ENCODE measurements around the gene NPM1.
A peak's percentile ranks its signal among the peaks of the same experiment; 100 is the strongest.
"Not testable (repeated sequence)": the region's sequence is repeated elsewhere in the genome, so short reads cannot be mapped to it uniquely, and the experiment has no call there.

NPM1 gene

DNA sequence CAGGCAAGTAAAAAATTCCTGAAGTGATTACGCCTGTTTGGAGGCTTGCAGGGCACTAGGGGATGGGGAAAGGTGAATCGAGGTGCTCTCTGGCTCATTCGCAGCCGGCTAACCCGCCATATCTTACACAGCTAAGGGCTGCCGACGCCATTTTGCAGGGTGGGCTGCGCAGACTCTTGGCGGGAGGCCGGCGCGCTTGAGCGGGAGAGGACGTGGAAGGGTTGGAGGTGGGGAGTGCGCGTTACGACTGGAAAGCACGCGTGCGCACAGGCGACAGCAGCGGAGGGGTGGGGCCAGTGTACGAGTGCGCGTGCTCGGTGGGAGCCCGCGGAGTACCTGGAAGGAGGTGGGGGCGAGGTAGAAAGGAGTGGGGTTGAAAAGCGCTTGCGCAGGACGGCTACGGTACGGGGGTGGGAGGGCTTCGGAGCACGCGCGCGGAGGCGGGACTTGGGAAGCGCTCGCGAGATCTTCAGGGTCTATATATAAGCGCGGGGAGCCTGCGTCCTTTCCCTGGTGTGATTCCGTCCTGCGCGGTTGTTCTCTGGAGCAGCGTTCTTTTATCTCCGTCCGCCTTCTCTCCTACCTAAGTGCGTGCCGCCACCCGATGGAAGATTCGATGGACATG, at the start of gene NPM1:
Gene NPM1, plus strand, starts transcription at position 505 of the 625 bp plus-strand sequence. Its CDS starts 100 bp downstream, at position 605.
- H3K4me1 Mint-ChIP-seq: peaks cover 67% of the 10 kb centered on the region
- peak within 1 kb of the TSS; percentile 90 to 97 for H3K4me3 Mint-ChIP-seq
- ATAC-seq: peak; percentile 84

DNA sequence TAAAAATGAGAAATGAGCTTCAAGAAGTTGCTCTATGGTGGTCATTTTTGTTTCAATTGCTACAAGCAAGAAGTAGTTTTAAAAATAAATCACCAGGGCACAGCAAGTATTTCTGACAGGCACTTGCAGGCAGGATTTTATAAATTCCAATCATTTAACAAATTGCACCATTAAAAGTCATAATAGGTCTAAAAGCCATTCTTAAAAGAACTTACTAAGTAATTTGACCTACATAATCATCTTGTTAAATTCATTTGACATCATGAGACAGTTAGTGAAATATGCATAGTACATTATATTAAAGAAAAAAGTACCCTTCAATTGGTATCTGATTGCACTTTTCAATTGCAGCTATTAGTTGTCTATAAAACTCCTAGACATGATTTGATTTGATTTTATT, 47.6 kb upstream of the NPM1 start:
- Mint-ChIP-seq H3K27me3 (peaks cover 41% of the 10 kb centered on the region), H3K27ac (no peak overlapping the region), H3K4me1 (peaks cover 9% of the 10 kb centered on the region), H3K4me3 (no peak overlapping the region), H3K9me3 (no peaks in the 10 kb centered on the region)
- no peak for DNase-seq
- ATAC-seq: no peak

More for the DNA sequence above, at the start of gene NPM1:
- H3K27me3 Mint-ChIP-seq: no peaks in the 10 kb centered on the region
- H3K27ac Mint-ChIP-seq: peak within 1 kb of the TSS; percentile 100
- peak; percentile 98 to 99 for DNase-seq
- no peaks in the 10 kb centered on the region for H3K9me3 Mint-ChIP-seq

DNA sequence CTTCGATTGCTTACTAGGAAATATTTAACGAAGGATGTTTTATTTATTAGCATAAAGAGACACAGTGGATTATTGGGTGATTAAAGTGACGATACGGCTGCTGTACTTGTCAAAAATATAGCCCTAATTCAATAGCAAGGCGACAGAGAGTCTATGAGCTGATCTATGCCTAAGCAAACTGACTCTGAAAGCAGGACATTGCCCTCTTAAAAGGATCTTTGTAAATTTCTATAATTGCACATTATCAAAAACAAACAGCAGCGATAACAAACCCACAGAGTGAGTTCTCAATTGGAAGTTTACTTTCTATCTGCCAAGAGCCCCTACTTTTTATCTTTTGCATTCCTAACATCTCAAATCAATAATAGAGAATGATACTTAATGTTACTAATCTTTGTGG, 47.2 kb upstream of the NPM1 start:
- Mint-ChIP-seq H3K27ac (no peak overlapping the region), H3K27me3 (peaks cover 37% of the 10 kb centered on the region), H3K4me1 (peaks cover 9% of the 10 kb centered on the region), H3K9me3 (no peaks in the 10 kb centered on the region), H3K4me3 (no peak overlapping the region)
- DNase-seq (no peak), ATAC-seq (no peak)

- Mint-ChIP-seq H3K4me3 (no peak overlapping the region), H3K27me3 (peaks cover 16% of the 10 kb centered on the region), H3K27ac (peak overlapping the region in 1 of 2 donors; percentile 35), H3K9me3 (no peaks in the 10 kb centered on the region), H3K4me1 (no peaks in the 10 kb centered on the region)
- DNase-seq (peak; percentile 23 to 24), ATAC-seq (peak; percentile 80)
These were observed 45.1 kb upstream of the NPM1 start for GRCh38 chr5:171342362-171343111.

- Mint-ChIP-seq H3K4me3 (no peak overlapping the region), H3K27ac (no peak overlapping the region), H3K9me3 (no peaks in the 10 kb centered on the region), H3K4me1 (no peaks in the 10 kb centered on the region), H3K27me3 (peaks cover 6% of the 10 kb centered on the region)
- no peak for ATAC-seq
- no peak for DNase-seq
These were observed 42.6 kb upstream of the NPM1 start for GRCh38 chr5:171344936-171345608.

- H3K9me3 Mint-ChIP-seq: no peaks in the 10 kb centered on the region
- ATAC-seq (no peak), DNase-seq (no peak)
- H3K4me1 Mint-ChIP-seq: peaks cover 14% of the 10 kb centered on the region
- H3K4me3 Mint-ChIP-seq: no peak overlapping the region
- no peak overlapping the region for H3K27ac Mint-ChIP-seq
- peaks cover 17% of the 10 kb centered on the region for H3K27me3 Mint-ChIP-seq
These were observed 36.0 kb upstream of the NPM1 start for GRCh38 chr5:171351536-171352073.

DNA sequence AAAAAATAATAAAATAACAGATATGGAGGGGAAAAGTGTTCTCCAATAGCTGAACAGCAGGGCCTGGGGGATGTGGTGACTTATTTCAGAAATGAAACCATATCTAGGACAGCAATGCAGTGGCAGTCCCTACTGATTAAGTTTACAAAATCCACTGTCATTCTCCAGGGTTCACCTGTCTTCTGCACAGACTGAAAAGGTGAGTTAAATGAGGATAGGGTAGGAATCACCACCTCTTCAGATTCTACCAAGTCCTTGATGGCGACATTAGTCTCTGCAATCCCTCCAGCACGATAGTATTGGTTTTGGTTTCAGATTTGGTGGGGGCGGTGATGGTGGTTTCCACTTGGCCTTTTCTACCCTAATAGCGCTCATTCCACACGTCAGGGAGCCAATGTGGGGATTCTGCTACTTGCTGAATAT, 32.3 kb upstream of the NPM1 start:
- H3K9me3 Mint-ChIP-seq: no peaks in the 10 kb centered on the region
- H3K27ac Mint-ChIP-seq: no peak overlapping the region
- DNase-seq (peak; percentile 47 to 68), ATAC-seq (peak; percentile 92)
- H3K27me3 Mint-ChIP-seq: peaks cover 9% of the 10 kb centered on the region
- peaks cover 14% of the 10 kb centered on the region for H3K4me1 Mint-ChIP-seq
- no peak overlapping the region for H3K4me3 Mint-ChIP-seq

GRCh38 chr5:171357843-171358242, 29.8 kb upstream of the NPM1 start:
- peaks cover 7% of the 10 kb centered on the region for H3K27me3 Mint-ChIP-seq
- H3K4me1 Mint-ChIP-seq: peaks cover 14% of the 10 kb centered on the region
- ATAC-seq: no peak
- no peak overlapping the region for H3K27ac Mint-ChIP-seq
- no peak overlapping the region for H3K4me3 Mint-ChIP-seq
- no peaks in the 10 kb centered on the region for H3K9me3 Mint-ChIP-seq
- DNase-seq: no peak

- DNase-seq, ATAC-seq, H3K27ac Mint-ChIP-seq, H3K4me3 Mint-ChIP-seq, H3K9me3 Mint-ChIP-seq, H3K4me1 Mint-ChIP-seq: not testable (repeated sequence)
- peaks cover 32% of the 10 kb centered on the region for H3K27me3 Mint-ChIP-seq
These were observed 26.5 kb upstream of the NPM1 start for GRCh38 chr5:171361151-171361550.

DNA sequence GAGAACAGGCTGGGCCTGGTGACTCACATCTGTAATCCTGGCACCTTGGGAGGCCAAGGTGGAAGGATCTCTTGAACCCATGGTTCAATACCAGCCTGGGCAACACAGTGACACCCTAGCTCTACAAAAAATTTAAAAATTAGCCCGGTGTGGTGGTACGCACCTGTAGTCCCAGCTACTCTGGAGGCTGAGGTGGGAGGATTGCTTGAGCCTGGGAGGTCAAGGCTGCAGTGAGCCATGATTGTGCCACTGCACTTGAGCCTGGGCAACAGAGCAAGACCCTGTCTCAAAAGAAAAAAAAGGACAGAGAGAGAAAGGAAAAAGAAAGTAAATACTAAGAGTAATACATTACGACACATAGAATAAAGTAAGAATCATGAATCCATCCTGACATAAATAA, 24.4 kb upstream of the NPM1 start:
- ATAC-seq, H3K4me3 Mint-ChIP-seq, H3K4me1 Mint-ChIP-seq, H3K27ac Mint-ChIP-seq, H3K9me3 Mint-ChIP-seq, DNase-seq: not testable (repeated sequence)
- H3K27me3 Mint-ChIP-seq: peaks cover 39% of the 10 kb centered on the region

DNA sequence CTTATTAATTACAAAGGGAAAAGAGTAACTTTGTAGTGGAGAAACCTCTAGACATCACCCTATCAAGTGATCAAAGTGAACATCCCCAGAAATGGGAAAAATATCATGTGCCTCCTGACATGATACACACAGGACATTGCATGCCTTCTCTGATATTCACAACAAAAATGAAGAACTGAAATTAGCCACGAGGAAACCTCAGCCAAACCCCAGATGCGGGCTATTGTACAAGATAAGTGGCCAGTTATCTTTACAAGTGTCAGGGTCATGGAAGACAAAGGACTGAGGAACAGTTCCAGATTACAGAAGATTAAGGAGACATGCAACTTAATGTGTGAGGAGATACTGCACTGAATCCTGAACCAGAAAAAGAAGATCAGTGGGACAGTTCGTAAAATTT, 23.8 kb upstream of the NPM1 start:
- Mint-ChIP-seq H3K9me3 (no peaks in the 10 kb centered on the region), H3K4me1 (peaks cover 5% of the 10 kb centered on the region), H3K4me3 (no peak overlapping the region), H3K27ac (no peak overlapping the region), H3K27me3 (peaks cover 39% of the 10 kb centered on the region)
- DNase-seq (no peak), ATAC-seq (no peak)

- H3K4me1 Mint-ChIP-seq: peaks cover 5% of the 10 kb centered on the region
- no peak for ATAC-seq
These were observed 22.3 kb upstream of the NPM1 start for GRCh38 chr5:171365351-171365750.

DNA sequence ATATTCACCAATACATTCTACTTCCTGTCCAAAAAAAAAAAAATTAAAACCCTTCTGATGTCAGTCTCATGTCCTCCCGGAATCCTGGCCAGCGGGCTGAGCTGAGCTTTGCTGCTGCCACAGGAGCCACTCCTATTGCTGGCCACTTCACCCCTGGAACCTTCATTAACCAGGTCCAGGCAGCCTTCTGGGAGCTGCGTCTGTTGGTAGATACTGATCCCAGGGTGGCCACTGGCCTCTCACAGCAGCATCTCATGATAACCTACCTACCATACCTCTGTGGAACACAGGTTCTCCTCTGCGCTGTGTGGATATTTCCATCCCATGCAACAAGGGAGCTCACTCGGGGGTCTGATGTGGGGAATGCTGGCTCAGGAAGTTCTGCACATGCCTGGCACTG, 21.0 kb upstream of the NPM1 start:
- no peak for DNase-seq
- Mint-ChIP-seq H3K27ac (no peak overlapping the region), H3K4me1 (peaks cover 5% of the 10 kb centered on the region), H3K4me3 (no peak overlapping the region), H3K9me3 (no peaks in the 10 kb centered on the region), H3K27me3 (peaks cover 53% of the 10 kb centered on the region)
- ATAC-seq: no peak

More at GRCh38 chr5:171365351-171365750, 22.3 kb upstream of the NPM1 start:
- DNase-seq: no peak
- Mint-ChIP-seq H3K4me3 (no peak overlapping the region), H3K27ac (no peak overlapping the region), H3K9me3 (no peaks in the 10 kb centered on the region), H3K27me3 (peaks cover 46% of the 10 kb centered on the region)

GRCh38 chr5:171367424-171368370, 20.0 kb upstream of the NPM1 start:
- ATAC-seq: no peak
- peaks cover 47% of the 10 kb centered on the region for H3K27me3 Mint-ChIP-seq
- no peak for DNase-seq
- no peak overlapping the region for H3K27ac Mint-ChIP-seq
- no peaks in the 10 kb centered on the region for H3K9me3 Mint-ChIP-seq
- H3K4me1 Mint-ChIP-seq: peaks cover 5% of the 10 kb centered on the region
- no peak overlapping the region for H3K4me3 Mint-ChIP-seq

GRCh38 chr5:171369056-171369455, 18.6 kb upstream of the NPM1 start:
- ATAC-seq: no peak
- no peaks in the 10 kb centered on the region for H3K9me3 Mint-ChIP-seq
- no peak for DNase-seq
- H3K27me3 Mint-ChIP-seq: peaks cover 35% of the 10 kb centered on the region
- no peak overlapping the region for H3K27ac Mint-ChIP-seq
- no peak overlapping the region for H3K4me3 Mint-ChIP-seq
- H3K4me1 Mint-ChIP-seq: peaks cover 5% of the 10 kb centered on the region

All from stimulated activated naive CD8-positive, alpha-beta T cell treated with anti-CD3 and anti-CD28 coated beads, Interleukin-15, amount 100 ng/mL, for 72 hours (primary cell).